ENCODE results near the gene GTF2F2. TPM values are rescaled to one million over a fixed set of nuclear protein-coding genes. Genes with fewer than 3 reads are reported as not detected.

GTF2F2 gene
- total RNA-seq, 1 experiment from 2014 or later: 47.4 TPM

DNA sequence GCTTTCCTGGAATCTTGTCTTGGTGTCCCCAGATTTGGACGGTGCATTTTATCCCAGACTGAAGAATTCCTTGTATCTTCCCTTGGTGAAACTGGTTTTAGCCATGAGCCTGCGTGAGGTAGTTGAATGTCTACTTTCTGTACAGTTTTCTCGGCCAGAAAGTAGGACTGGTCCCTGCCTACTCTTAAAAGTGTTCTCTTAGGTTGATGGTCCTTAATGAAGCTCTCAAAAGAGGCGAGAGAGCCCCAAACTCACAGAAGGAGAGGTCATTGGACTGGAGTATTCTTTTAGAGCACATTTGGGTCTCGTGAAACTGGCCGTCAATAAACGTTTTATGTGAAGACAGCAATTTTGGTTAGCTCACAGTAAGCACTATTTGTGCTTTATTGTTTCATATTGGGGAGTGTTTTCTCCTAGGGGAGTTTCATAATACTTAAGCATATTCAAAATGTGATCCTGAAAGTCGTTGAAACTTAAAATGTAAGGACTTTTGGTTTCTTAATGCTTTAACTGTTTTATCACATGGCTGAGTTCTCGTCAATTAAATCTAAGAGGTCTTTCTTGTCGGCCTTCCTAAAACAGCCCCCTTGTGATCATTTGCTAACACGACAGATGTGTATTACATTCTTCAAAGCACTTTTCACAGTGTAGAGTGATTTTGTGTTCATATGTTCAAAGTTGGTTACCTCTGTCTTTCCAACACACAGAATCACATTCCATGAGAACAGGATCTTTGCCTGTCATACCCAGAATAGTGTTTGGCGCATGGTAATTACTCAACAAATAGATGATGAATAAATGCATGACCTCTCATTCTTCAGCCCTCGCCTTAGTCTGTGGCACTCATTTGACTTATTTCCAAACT lies 889 bp downstream of the GTF2F2 start:
- ChIA-PET CTCF (interaction anchor here (1.3 to 2.5 kb wide), 3 partner anchors 69 to 160 kb away, joined by 3 to 7 read pairs (median 6); no protein-coding TSS in a partner anchor), POLR2A (interaction anchor here (0.8 to 4.3 kb wide), 32 partner anchors 10 to 220 kb away, joined by 3 to 87 read pairs (median 6); partner anchors contain the start of gene TPT1)
- peak; percentile 27 for DNase-seq (ENCODE audit: unreplicated experiment)

DNA sequence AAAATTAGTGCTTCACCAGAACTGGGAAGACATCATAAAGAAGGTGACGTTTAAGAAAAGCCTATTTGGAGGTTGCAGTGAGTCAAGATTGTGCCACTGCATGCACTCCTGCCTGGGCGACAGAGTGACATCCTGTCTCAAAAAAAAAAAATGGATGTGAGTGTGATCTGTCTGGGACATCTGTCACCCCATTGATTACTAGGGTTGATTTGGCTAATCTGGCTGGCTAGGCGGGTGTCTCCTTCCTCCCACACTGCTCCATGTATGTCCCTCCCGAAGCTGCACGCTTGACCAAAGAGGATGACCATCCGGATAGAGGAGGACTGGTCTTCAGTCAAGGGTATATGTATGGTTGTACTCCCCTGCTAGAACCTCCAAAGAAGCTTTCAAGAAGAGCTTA lies 2.6 kb downstream of the GTF2F2 start:
- no peak for DNase-seq (ENCODE audit: unreplicated experiment)
- Mint-ChIP-seq H3K9me3 (ENCODE audit: unreplicated experiment) (no peaks in the 10 kb centered on the region), H3K27ac (ENCODE audit: low read depth, unreplicated experiment) (no peak overlapping the region), H3K27me3 (ENCODE audit: insufficient read depth, unreplicated experiment) (no peaks in the 10 kb centered on the region), H3K36me3 (ENCODE audit: insufficient read depth, unreplicated experiment) (peaks cover 11% of the 10 kb centered on the region), H3K4me3 (ENCODE audit: unreplicated experiment) (no peak overlapping the region), H3K4me1 (ENCODE audit: insufficient read depth, unreplicated experiment) (peaks cover 8% of the 10 kb centered on the region)
- intact Hi-C loops (cut with micrococcal nuclease): no loop called here
- ChIA-PET CTCF (no interaction called here), POLR2A (interaction anchor here (1.2 to 4.3 kb wide), 2 partner anchors 21 to 69 kb away, joined by 4 to 77 read pairs; no protein-coding TSS in a partner anchor)
- no TSS peak for BruUV-seq (replicated peaks)
- TF ChIP-seq, protein P1, sequence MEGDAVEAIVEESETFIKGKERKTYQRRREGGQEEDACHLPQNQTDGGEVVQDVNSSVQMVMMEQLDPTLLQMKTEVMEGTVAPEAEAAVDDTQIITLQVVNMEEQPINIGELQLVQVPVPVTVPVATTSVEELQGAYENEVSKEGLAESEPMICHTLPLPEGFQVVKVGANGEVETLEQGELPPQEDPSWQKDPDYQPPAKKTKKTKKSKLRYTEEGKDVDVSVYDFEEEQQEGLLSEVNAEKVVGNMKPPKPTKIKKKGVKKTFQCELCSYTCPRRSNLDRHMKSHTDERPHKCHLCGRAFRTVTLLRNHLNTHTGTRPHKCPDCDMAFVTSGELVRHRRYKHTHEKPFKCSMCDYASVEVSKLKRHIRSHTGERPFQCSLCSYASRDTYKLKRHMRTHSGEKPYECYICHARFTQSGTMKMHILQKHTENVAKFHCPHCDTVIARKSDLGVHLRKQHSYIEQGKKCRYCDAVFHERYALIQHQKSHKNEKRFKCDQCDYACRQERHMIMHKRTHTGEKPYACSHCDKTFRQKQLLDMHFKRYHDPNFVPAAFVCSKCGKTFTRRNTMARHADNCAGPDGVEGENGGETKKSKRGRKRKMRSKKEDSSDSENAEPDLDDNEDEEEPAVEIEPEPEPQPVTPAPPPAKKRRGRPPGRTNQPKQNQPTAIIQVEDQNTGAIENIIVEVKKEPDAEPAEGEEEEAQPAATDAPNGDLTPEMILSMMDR (IDR thresholded peaks at IDR 0.05; ENCODE audit: unreplicated experiment): no peak

More for the DNA sequence above, 889 bp downstream of the GTF2F2 start:
- Mint-ChIP-seq H3K4me1 (ENCODE audit: insufficient read depth, unreplicated experiment) (peaks cover 8% of the 10 kb centered on the region), H3K4me3 (ENCODE audit: unreplicated experiment) (no peak overlapping the region), H3K36me3 (ENCODE audit: insufficient read depth, unreplicated experiment) (peaks cover 11% of the 10 kb centered on the region), H3K27ac (ENCODE audit: low read depth, unreplicated experiment) (no peak overlapping the region), H3K9me3 (ENCODE audit: unreplicated experiment) (no peaks in the 10 kb centered on the region), H3K27me3 (ENCODE audit: insufficient read depth, unreplicated experiment) (no peaks in the 10 kb centered on the region)
- intact Hi-C loops (cut with micrococcal nuclease): loop anchor here (1.0 to 2.0 kb wide), 4 partner anchors 66 to 160 kb away; no protein-coding TSS in a partner anchor
- no TSS peak for BruUV-seq (replicated peaks)
- TF ChIP-seq, protein P1 (IDR thresholded peaks at IDR 0.05; ENCODE audit: unreplicated experiment): no peak

DNA sequence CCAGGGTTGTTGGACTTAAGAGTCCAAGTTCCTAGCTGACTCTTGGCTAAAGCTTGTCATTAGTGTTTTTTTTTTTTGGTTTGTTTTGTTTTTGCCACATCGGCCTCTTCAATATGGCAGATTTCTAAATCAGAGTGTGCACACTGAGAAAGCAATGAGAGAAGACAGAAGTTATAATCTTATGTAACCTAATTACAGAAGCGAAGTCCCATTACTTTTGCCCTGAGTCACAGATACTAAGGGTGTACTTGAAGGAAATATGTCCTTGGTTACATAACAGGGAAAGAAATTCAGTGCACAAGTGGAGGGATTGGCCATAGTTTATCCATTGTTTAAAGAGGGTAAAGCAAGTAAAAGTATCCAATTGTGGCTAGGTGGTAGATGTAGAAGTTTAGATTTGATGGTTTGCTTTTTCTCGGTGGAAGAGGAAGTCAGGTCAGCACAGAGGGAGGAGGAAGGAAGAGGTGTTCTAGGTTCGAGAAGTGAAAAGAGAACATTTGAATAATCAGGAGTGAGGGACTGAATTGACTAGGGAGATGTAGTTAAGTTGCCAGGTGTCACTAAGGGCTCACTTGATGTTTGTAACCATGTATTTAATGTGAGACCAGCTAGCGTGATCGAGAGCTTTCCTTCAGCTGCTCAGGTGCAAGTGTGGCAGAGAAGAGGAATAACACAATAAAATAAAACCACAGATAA lies 12.2 kb downstream of the GTF2F2 start:
- Mint-ChIP-seq H3K36me3 (ENCODE audit: insufficient read depth, unreplicated experiment) (no peaks in the 10 kb centered on the region), H3K4me3 (ENCODE audit: unreplicated experiment) (no peak overlapping the region), H3K4me1 (ENCODE audit: insufficient read depth, unreplicated experiment) (peaks cover 24% of the 10 kb centered on the region), H3K9me3 (ENCODE audit: unreplicated experiment) (peaks cover 12% of the 10 kb centered on the region), H3K27ac (ENCODE audit: low read depth, unreplicated experiment) (no peak overlapping the region), H3K27me3 (ENCODE audit: insufficient read depth, unreplicated experiment) (no peaks in the 10 kb centered on the region)
- CTCF ChIA-PET: no interaction called here
- intact Hi-C loops (cut with micrococcal nuclease): no loop called here
- TF ChIP-seq, protein P1 (IDR thresholded peaks at IDR 0.05; ENCODE audit: unreplicated experiment): no peak
- no peak for DNase-seq (ENCODE audit: unreplicated experiment)
- POLR2A ChIA-PET: interaction anchor here (0.6 kb wide), 1 partner anchor 19 kb away, joined by 3 read pairs; no protein-coding TSS in a partner anchor
- BruUV-seq (replicated peaks): no TSS peak
